ENCODE data around the gene KCNK4. TPM values are rescaled to one million over a fixed set of nuclear protein-coding genes. Genes with fewer than 3 reads are reported as not detected.

The KCNK4 gene
- polyA plus RNA-seq, 2 of the 4 experiments (the other 2 are of a cell fraction), result 0.12 TPM; not detected in 1

DNA sequence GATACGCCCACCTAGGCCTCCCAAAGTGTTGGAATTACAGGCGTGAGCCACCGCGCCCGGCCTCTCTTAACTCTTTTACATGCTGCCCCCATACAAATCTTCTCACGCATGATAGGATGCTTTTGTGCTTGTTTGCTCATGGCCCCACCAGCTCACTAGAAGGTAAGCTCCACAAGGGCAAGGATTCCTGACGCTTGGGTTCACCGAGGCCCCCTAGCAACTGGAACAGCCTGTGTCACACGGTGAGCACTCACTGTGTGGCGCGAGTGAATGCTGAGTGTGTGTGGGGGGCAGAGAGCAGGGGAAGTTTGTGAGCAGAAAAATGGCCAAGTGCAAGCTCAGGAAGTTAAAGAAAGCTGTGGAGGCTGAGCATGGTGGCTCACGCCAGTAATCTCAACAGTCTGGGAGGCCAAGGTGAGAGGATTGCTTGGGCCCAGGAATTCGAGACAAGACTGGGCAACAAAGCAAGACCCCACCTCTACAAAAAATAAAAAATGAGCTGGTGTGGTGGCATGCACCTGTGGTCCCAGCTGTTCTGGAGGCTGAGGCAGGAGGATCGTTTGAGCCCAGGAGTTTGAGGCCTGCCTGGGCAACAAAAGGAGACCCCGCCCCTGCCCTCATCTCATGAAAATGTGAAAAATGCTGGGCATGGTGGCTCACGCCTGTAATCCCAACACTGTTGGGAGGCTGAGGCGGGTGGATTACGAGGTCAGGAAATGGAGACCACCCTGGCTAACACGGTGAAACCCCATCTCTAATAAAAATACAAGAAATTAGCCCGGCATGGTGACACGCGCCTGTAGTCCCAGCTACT is 8.9 kb upstream of the KCNK4 start:
- CTCF ChIA-PET, result interaction anchor here (0.9 to 20.5 kb wide), 5 partner anchors 10 to 49 kb away, joined by 3 to 448 read pairs (median 7); partner anchors contain the start of genes CATSPERZ, ESRRA and PLCB3

GRCh38 chr11:64283092-64283491 is 8.0 kb upstream of the KCNK4 start:
- 97% methylated on average over 3 of the region's 3 CpGs for WGBS (ENCODE audit: missing lambda C conversion rate)

More for the DNA sequence above, 8.9 kb upstream of the KCNK4 start:
- TF ChIP-seq FOSB (CRISPR knock-in tag; IDR thresholded peaks at IDR 0.05) (no peak), HOXB5 (CRISPR knock-in tag; IDR thresholded peaks at IDR 0.05) (no peak), SMC3 (IDR thresholded peaks at IDR 0.05) (no peak), EHMT2 (IDR thresholded peaks at IDR 0.05; ENCODE audit: low read depth) (no peak), KDM1A (IDR thresholded peaks at IDR 0.05; ENCODE audit: low read depth) (no peak), TFCP2L1 (CRISPR knock-in tag; IDR thresholded peaks at IDR 0.05) (no peak), ESRRA (IDR thresholded peaks at IDR 0.05; ENCODE audit: borderline replicate concordance, low read length) (no peak), TP53 (CRISPR knock-in tag; IDR thresholded peaks at IDR 0.05) (no peak), RCOR1 (IDR thresholded peaks at IDR 0.05; ENCODE audit: low read depth, low read length) (no peak), MAX (IDR thresholded peaks at IDR 0.05) (no peak), SREBF2 (IDR thresholded peaks at IDR 0.05) (no peak), MYC (IDR thresholded peaks at IDR 0.05; ENCODE audit: borderline replicate concordance, low read length) (no peak), CHD2 (IDR thresholded peaks at IDR 0.05; ENCODE audit: low read length, partially characterized antibody) (no peak)
- TF ChIP-seq, protein P1, sequence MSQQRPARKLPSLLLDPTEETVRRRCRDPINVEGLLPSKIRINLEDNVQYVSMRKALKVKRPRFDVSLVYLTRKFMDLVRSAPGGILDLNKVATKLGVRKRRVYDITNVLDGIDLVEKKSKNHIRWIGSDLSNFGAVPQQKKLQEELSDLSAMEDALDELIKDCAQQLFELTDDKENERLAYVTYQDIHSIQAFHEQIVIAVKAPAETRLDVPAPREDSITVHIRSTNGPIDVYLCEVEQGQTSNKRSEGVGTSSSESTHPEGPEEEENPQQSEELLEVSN (IDR thresholded peaks at IDR 0.05; ENCODE audit: borderline replicate concordance, low read depth), result no peak
- H3K9me3 ChIP-seq, result no peaks in the 10 kb centered on the region
- WGBS (ENCODE audit: missing lambda C conversion rate), result 94% methylated on average over 22 of the region's 22 CpGs
- H3K4me1 ChIP-seq, result peaks cover 21% of the 10 kb centered on the region
- no peak overlapping the region for H3K27ac ChIP-seq
- no peak for FAIRE-seq
- ATAC-seq, result no peak
- H3K4me3 ChIP-seq, result no peak overlapping the region
- no peak for DNase-seq (ENCODE audit: low read depth in 1 of 2, low spot score in 1 of 2)
- POLR2A ChIA-PET, result interaction anchor here (0.5 to 5.8 kb wide), 4 partner anchors 12 to 57 kb away, joined by 4 to 49 read pairs (median 10); partner anchors contain the start of gene ESRRA
- no peak overlapping the region for H3K4me2 ChIP-seq

More at GRCh38 chr11:64283092-64283491, 8.0 kb upstream of the KCNK4 start:
- ChIA-PET POLR2A (interaction anchor here (4.1 to 5.8 kb wide), 2 partner anchors 13 to 22 kb away, joined by 17 to 49 read pairs; partner anchors contain the start of gene ESRRA), CTCF (interaction anchor here (0.8 to 20.5 kb wide), 5 partner anchors 12 to 72 kb away, joined by 3 to 448 read pairs (median 7); partner anchors contain the start of genes CATSPERZ, ESRRA and PLCB3)
- Histone ChIP-seq H3K4me2 (peak overlapping the region; percentile 86), H3K27ac (peak overlapping the region in 1 of 2 experiments; percentile 98; a peak in 2 of 6 replicates), H3K9me3 (no peaks in the 10 kb centered on the region), H3K4me1 (peaks cover 17% of the 10 kb centered on the region; the same call in 1 of the 3 replicates), H3K4me3 (no peak overlapping the region)
- FAIRE-seq (no peak), DNase-seq (ENCODE audit: low read depth in 1 of 2, low spot score in 1 of 2) (no peak), ATAC-seq (no peak)
- TF ChIP-seq MAFK (IDR thresholded peaks at IDR 0.05; ENCODE audit: partially characterized antibody) (no peak), PBX3 (IDR thresholded peaks at IDR 0.05) (no peak), FOXS1 (CRISPR knock-in tag; IDR thresholded peaks at IDR 0.05) (no peak), KDM1A (IDR thresholded peaks at IDR 0.05; ENCODE audit: low read depth) (no peak), CEBPB (IDR thresholded peaks at IDR 0.05) (no peak), POLR2AphosphoS2 (conservative IDR thresholded peaks at IDR 0.05; ENCODE audit: low read length) (no peak), FOSL2 (IDR thresholded peaks at IDR 0.05) (no peak), FOSL2 (CRISPR knock-in tag; IDR thresholded peaks at IDR 0.05) (no peak), NPAS2 (CRISPR knock-in tag; IDR thresholded peaks at IDR 0.05; ENCODE audit: borderline replicate concordance) (no peak), ESRRA (IDR thresholded peaks at IDR 0.05; ENCODE audit: borderline replicate concordance, low read length) (no peak)
- TF ChIP-seq, protein P2, sequence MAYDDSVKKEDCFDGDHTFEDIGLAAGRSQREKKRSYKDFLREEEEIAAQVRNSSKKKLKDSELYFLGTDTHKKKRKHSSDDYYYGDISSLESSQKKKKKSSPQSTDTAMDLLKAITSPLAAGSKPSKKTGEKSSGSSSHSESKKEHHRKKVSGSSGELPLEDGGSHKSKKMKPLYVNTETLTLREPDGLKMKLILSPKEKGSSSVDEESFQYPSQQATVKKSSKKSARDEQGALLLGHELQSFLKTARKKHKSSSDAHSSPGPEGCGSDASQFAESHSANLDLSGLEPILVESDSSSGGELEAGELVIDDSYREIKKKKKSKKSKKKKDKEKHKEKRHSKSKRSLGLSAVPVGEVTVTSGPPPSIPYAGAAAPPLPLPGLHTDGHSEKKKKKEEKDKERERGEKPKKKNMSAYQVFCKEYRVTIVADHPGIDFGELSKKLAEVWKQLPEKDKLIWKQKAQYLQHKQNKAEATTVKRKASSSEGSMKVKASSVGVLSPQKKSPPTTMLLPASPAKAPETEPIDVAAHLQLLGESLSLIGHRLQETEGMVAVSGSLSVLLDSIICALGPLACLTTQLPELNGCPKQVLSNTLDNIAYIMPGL (CRISPR knock-in tag; IDR thresholded peaks at IDR 0.05; ENCODE audit: borderline replicate concordance), result no peak

Measured in A549 (cell line).